HEK293 (cell line): ENCODE measurements around the gene CTH.
"Not testable (repeated sequence)": the region's sequence is repeated elsewhere in the genome, so short reads cannot be mapped to it uniquely, and the experiment has no call there.

Experiments used
- CTCF ChIA-PET: fragments of 350-600 bp; formaldehyde crosslinking; extraction: SDS; loops from one replicate; lab custom pipeline; 2021; ENCODE audit warnings: antibody characterized with exemption; lab: Yijun Ruan, JAX
- POLR2A ChIA-PET: fragments of 300-600 bp; formaldehyde crosslinking; extraction: SDS; loops from one replicate; lab custom pipeline; 2020; ENCODE audit warnings: antibody characterized with exemption, inconsistent platforms; lab: Yijun Ruan, JAX
- H3K27ac ChIP-seq: fragments of 200-500 bp; sonication (Bioruptor generic); 2 replicates; pipeline ENCODE4 v1.5.1; 2014; ENCODE audit warnings: low read depth, low read length, control low read depth, inconsistent platforms; ENCODE audit errors: extremely low read depth
- H3K36me3 ChIP-seq, 2 experiments: fragments of 200-500 bp in 1 of 2; sonication (Bioruptor generic) in 1 of 2; 1 replicate in 1 of 2; 2 replicates in 1 of 2; pipeline ENCODE4 v1.5.1; 2014 to 2017; ENCODE audit warnings: inconsistent platforms in 2 of 2, low read length in 2 of 2; ENCODE audit not compliant: control insufficient read depth in 2 of 2, insufficient read depth in 1 of 2
- H3K4me1 ChIP-seq: fragments of 200-500 bp; sonication (Bioruptor generic); 2 replicates; pipeline ENCODE4 v1.5.1; 2014; ENCODE audit warnings: mild to moderate bottlenecking, low read length, inconsistent platforms; ENCODE audit not compliant: control insufficient read depth, insufficient read depth
- H3K4me3 ChIP-seq: 2 replicates; pipeline ENCODE4 v1.5.1; 2011; ENCODE audit warnings: low read depth, mild to moderate bottlenecking, control low read depth, low read length, moderate library complexity
- H3K9me3 ChIP-seq: fragments of 200-500 bp; sonication (Bioruptor generic); 2 replicates; pipeline ENCODE4 v1.5.1; 2014; ENCODE audit warnings: low read depth, low read length, inconsistent platforms; ENCODE audit not compliant: control insufficient read depth, insufficient read depth
- GLIS1 ChIP-seq: fragments of 450-650 bp; formaldehyde crosslinking; IDR thresholded peaks from 2 replicates; pipeline ENCODE4 v1.5.1; 2016; ENCODE audit warnings: missing biosample characterization, missing genetic modification characterization
- IKZF3 ChIP-seq: fragments of 450-650 bp; IDR thresholded peaks from 2 replicates; pipeline ENCODE4 v1.5.0; 2018; ENCODE audit warnings: missing biosample characterization, mild to moderate bottlenecking, missing genetic modification characterization, moderate library complexity
- SALL2 ChIP-seq: fragments of 450-650 bp; formaldehyde crosslinking; IDR thresholded peaks from 2 replicates; pipeline ENCODE4 v1.5.0; 2017; ENCODE audit warnings: missing biosample characterization, mild to moderate bottlenecking, missing genetic modification characterization, borderline replicate concordance
- TCF7L2 ChIP-seq: IDR thresholded peaks from 2 replicates; pipeline ENCODE4 v1.6.1; 2011; ENCODE audit warnings: low read depth, mild to moderate bottlenecking, inconsistent platforms, low read length, moderate library complexity, borderline replicate concordance
- ZBTB17 ChIP-seq: fragments of 450-650 bp; formaldehyde crosslinking; IDR thresholded peaks from 2 replicates; pipeline ENCODE4 v1.5.1; 2016; ENCODE audit warnings: missing biosample characterization, missing genetic modification characterization
- ZNF140 ChIP-seq: fragments of 450-650 bp; formaldehyde crosslinking; IDR thresholded peaks from 2 replicates; pipeline ENCODE4 v1.5.1; 2016; ENCODE audit warnings: missing biosample characterization, missing genetic modification characterization
- ZNF146 ChIP-seq: fragments of 450-650 bp; formaldehyde crosslinking; IDR thresholded peaks from 2 replicates; pipeline ENCODE4 v1.5.1; 2016; ENCODE audit warnings: missing biosample characterization, missing genetic modification characterization
- ZNF23 ChIP-seq: fragments of 450-650 bp; formaldehyde crosslinking; IDR thresholded peaks from 2 replicates; pipeline ENCODE4 v1.5.1; 2016; ENCODE audit warnings: missing biosample characterization, missing genetic modification characterization, borderline replicate concordance
- ZNF302 ChIP-seq: fragments of 450-650 bp; formaldehyde crosslinking; IDR thresholded peaks from 2 replicates; pipeline ENCODE4 v1.5.1; 2016; ENCODE audit warnings: missing biosample characterization, missing genetic modification characterization, low read depth
- ZNF426 ChIP-seq: fragments of 450-650 bp; formaldehyde crosslinking; IDR thresholded peaks from 2 replicates; pipeline ENCODE4 v1.5.1; 2017; ENCODE audit warnings: missing biosample characterization, missing genetic modification characterization, mild to moderate bottlenecking, inconsistent platforms, moderate library complexity
- ZNF560 ChIP-seq: fragments of 450-650 bp; formaldehyde crosslinking; IDR thresholded peaks from 2 replicates; pipeline ENCODE4 v1.5.1; 2017; ENCODE audit warnings: missing biosample characterization, missing genetic modification characterization, borderline replicate concordance
- ZNF610 ChIP-seq: fragments of 450-650 bp; formaldehyde crosslinking; IDR thresholded peaks from 2 replicates; pipeline ENCODE4 v1.5.1; 2016; ENCODE audit warnings: missing biosample characterization, missing genetic modification characterization, borderline replicate concordance
- ZNF660 ChIP-seq: fragments of 450-650 bp; IDR thresholded peaks from 2 replicates; pipeline ENCODE4 v1.5.1; 2018; ENCODE audit warnings: missing biosample characterization, mild to moderate bottlenecking, missing genetic modification characterization
- ZNF76 ChIP-seq: fragments of 450-650 bp; formaldehyde crosslinking; IDR thresholded peaks from 2 replicates; pipeline ENCODE4; 2016; ENCODE audit warnings: low read depth, missing biosample characterization, missing genetic modification characterization, borderline replicate concordance
- ZNF830 ChIP-seq: fragments of 450-650 bp; IDR thresholded peaks from 2 replicates; pipeline ENCODE4 v1.5.0; 2018; ENCODE audit warnings: missing biosample characterization, missing genetic modification characterization, low read depth, mild to moderate bottlenecking, moderate library complexity
- TF ChIP-seq, protein P1 (sequence below): fragments of 450-650 bp; formaldehyde crosslinking; IDR thresholded peaks from 2 replicates; pipeline ENCODE4 v1.5.1; 2017; ENCODE audit warnings: missing biosample characterization, missing genetic modification characterization
- TF ChIP-seq, protein P2 (sequence below): fragments of 450-650 bp; formaldehyde crosslinking; IDR thresholded peaks from 2 replicates; pipeline ENCODE4 v1.5.1; 2016; ENCODE audit warnings: missing biosample characterization, missing genetic modification characterization
- TF ChIP-seq, protein P3 (sequence below): fragments of 450-650 bp; formaldehyde crosslinking; IDR thresholded peaks from 2 replicates; pipeline ENCODE4 v1.5.1; 2017; ENCODE audit warnings: missing biosample characterization, missing genetic modification characterization

CTH gene

DNA sequence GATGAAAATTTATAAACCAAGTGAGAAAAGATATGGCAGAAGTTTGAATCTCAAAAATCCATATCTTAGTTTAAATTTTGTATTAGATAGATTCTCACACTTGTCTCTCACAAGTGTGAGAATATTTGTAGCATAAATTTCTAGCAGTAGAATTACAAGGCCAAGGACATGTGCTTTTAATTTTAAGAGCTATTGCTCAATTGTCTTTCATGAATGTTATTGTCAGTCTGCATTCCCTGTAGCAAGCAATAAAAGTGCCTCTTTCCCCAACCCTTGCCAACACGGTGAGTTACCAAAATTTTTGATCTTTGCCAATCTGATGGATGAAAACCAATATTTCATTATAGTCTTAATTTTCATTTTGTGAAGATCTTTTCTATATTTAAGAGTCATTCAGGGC, 64.0 kb downstream of the CTH start:
- H3K4me3 ChIP-seq: no peak overlapping the region
- H3K4me1 ChIP-seq: no peaks in the 10 kb centered on the region
- TF ChIP-seq ZNF23 (no peak), IKZF3 (tag by site-specific recombination) (no peak), ZNF560 (tag by site-specific recombination) (no peak), ZBTB17 (no peak)
- POLR2A ChIA-PET: no interaction called here
- H3K9me3 ChIP-seq: no peaks in the 10 kb centered on the region
- no peak overlapping the region for H3K27ac ChIP-seq
- CTCF ChIA-PET: no interaction called here
- H3K36me3 ChIP-seq: no peaks in the 10 kb centered on the region

DNA sequence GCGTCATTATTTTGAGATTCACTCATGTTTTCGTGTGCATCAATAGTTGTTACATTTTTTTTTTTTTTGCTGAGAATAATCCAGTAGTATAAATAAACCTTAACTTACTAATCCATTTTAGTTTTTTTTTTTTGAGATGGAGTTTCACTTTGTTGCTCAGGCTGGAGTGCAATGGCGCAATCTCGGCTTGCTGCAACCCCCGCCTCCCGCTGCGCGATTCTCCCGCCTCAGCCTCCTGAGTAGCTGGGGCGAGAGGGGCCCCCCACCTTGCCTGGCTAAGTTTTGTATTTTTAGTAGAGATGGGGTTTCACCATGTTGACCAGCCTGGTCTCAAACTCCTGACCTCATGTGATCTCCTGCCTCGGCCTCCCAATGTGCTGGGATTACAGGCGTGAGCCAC, 66.0 kb downstream of the CTH start:
- TF ChIP-seq ZNF830 (tag by site-specific recombination) (no peak), GLIS1 (tag by site-specific recombination) (no peak), ZNF302 (tag by site-specific recombination) (no peak), ZNF660 (tag by site-specific recombination) (no peak), ZNF610 (no peak), ZNF140 (tag by site-specific recombination) (no peak), SALL2 (no peak), ZNF76 (tag by site-specific recombination) (no peak), ZNF426 (no peak), TCF7L2 (no peak)
- TF ChIP-seq, protein P1, sequence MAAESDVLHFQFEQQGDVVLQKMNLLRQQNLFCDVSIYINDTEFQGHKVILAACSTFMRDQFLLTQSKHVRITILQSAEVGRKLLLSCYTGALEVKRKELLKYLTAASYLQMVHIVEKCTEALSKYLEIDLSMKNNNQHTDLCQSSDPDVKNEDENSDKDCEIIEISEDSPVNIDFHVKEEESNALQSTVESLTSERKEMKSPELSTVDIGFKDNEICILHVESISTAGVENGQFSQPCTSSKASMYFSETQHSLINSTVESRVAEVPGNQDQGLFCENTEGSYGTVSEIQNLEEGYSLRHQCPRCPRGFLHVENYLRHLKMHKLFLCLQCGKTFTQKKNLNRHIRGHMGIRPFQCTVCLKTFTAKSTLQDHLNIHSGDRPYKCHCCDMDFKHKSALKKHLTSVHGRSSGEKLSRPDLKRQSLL: no peak
- TF ChIP-seq, protein P2, sequence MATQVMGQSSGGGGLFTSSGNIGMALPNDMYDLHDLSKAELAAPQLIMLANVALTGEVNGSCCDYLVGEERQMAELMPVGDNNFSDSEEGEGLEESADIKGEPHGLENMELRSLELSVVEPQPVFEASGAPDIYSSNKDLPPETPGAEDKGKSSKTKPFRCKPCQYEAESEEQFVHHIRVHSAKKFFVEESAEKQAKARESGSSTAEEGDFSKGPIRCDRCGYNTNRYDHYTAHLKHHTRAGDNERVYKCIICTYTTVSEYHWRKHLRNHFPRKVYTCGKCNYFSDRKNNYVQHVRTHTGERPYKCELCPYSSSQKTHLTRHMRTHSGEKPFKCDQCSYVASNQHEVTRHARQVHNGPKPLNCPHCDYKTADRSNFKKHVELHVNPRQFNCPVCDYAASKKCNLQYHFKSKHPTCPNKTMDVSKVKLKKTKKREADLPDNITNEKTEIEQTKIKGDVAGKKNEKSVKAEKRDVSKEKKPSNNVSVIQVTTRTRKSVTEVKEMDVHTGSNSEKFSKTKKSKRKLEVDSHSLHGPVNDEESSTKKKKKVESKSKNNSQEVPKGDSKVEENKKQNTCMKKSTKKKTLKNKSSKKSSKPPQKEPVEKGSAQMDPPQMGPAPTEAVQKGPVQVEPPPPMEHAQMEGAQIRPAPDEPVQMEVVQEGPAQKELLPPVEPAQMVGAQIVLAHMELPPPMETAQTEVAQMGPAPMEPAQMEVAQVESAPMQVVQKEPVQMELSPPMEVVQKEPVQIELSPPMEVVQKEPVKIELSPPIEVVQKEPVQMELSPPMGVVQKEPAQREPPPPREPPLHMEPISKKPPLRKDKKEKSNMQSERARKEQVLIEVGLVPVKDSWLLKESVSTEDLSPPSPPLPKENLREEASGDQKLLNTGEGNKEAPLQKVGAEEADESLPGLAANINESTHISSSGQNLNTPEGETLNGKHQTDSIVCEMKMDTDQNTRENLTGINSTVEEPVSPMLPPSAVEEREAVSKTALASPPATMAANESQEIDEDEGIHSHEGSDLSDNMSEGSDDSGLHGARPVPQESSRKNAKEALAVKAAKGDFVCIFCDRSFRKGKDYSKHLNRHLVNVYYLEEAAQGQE (tag by site-specific recombination): no peak
- TF ChIP-seq, protein P3, sequence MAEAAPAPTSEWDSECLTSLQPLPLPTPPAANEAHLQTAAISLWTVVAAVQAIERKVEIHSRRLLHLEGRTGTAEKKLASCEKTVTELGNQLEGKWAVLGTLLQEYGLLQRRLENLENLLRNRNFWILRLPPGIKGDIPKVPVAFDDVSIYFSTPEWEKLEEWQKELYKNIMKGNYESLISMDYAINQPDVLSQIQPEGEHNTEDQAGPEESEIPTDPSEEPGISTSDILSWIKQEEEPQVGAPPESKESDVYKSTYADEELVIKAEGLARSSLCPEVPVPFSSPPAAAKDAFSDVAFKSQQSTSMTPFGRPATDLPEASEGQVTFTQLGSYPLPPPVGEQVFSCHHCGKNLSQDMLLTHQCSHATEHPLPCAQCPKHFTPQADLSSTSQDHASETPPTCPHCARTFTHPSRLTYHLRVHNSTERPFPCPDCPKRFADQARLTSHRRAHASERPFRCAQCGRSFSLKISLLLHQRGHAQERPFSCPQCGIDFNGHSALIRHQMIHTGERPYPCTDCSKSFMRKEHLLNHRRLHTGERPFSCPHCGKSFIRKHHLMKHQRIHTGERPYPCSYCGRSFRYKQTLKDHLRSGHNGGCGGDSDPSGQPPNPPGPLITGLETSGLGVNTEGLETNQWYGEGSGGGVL (tag by site-specific recombination): no peak
- ChIA-PET POLR2A (no interaction called here), CTCF (no interaction called here)
- Histone ChIP-seq H3K4me3 (no peak overlapping the region), H3K9me3 (no peaks in the 10 kb centered on the region), H3K36me3 (no peaks in the 10 kb centered on the region), H3K4me1 (no peaks in the 10 kb centered on the region), H3K27ac (no peak overlapping the region)

DNA sequence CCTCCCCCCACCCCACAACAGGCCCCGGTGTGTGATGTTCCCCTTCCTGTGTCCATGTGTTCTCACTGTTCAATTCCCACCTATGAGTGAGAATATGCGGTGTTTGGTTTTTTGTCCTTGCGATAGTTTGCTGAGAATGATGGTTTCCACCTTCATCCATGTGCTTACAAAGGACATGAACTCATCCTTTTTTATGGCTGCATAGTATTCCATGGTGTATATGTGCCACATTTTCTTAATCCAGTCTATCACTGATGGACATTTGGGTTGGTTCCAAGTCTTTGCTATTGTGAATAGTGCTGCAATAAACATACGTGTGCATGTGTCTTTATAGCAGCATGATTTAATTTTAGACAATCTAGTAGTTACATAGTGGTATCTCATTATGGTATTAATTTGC, 66.8 kb downstream of the CTH start:
- POLR2A ChIA-PET, H3K36me3 ChIP-seq, H3K4me1 ChIP-seq, H3K4me3 ChIP-seq, CTCF ChIA-PET, H3K9me3 ChIP-seq, H3K27ac ChIP-seq: not testable (repeated sequence)
- TF ChIP-seq ZNF146 (tag by site-specific recombination): peak; percentile 92
